IMR-90 (cell line): ENCODE data around the gene RFX4. TPM values are rescaled to one million over a fixed set of nuclear protein-coding genes. Genes with fewer than 3 reads are reported as not detected.

Experiments used
- ATAC-seq: fragments of 200-7000 bp; cut with Tn5 transposase; 2 replicates; pipeline ENCODE4 v1.9.1; 2020; ENCODE audit warnings: low read depth, mild to moderate bottlenecking, moderate library complexity
- BruUV-seq: library from RNA; stranded (reverse); fragments of 400-500 nt; replicated peaks from 2 replicates; lab custom pipeline; 2021; lab: Mats Ljungman, UMichigan
- CTCF ChIA-PET: fragments of 300-600 bp; formaldehyde crosslinking; extraction: SDS; loops from one replicate; lab custom pipeline; 2021; ENCODE audit warnings: antibody characterized with exemption; lab: Yijun Ruan, JAX
- POLR2A ChIA-PET: fragments of 300-600 bp; sonication (Branson Sonifier 250); formaldehyde crosslinking; loops from one replicate; lab custom pipeline; 2022; ENCODE audit warnings: antibody characterized with exemption; ENCODE audit not compliant: unreplicated experiment; lab: Charles Lee
- DNase-seq: peaks from one replicate; pipeline ENCODE4 v3.0.0; 2013
- H2AFZ ChIP-seq: replicated peaks from 2 replicates; pipeline ENCODE3; 2013; ENCODE audit warnings: low read length, mild to moderate bottlenecking; ENCODE audit not compliant: poor library complexity
- H2AK5ac ChIP-seq: 2 replicates; pipeline ENCODE4 v1.6.1; 2013; ENCODE audit warnings: low read depth, low read length, inconsistent platforms
- H2AK9ac ChIP-seq: replicated peaks from 2 replicates; pipeline ENCODE3; 2013; ENCODE audit warnings: mild to moderate bottlenecking, low read depth, low read length, moderate library complexity; ENCODE audit not compliant: poor library complexity
- H2BK120ac ChIP-seq: 2 replicates; pipeline ENCODE4 v1.6.1; 2013; ENCODE audit warnings: low read depth, low read length, inconsistent platforms
- H2BK15ac ChIP-seq: 3 replicates; pipeline ENCODE4 v1.6.1; 2013; ENCODE audit warnings: low read depth, low read length, inconsistent platforms
- H2BK20ac ChIP-seq: 2 replicates; pipeline ENCODE4 v1.6.1; 2013; ENCODE audit warnings: low read depth, mild to moderate bottlenecking, inconsistent platforms, low read length, moderate library complexity
- H2BK5ac ChIP-seq: 2 replicates; pipeline ENCODE4 v1.6.1; 2013; ENCODE audit warnings: mild to moderate bottlenecking, low read depth, low read length, inconsistent platforms; ENCODE audit not compliant: poor library complexity, severe bottlenecking
- H3K14ac ChIP-seq: replicated peaks from 2 replicates; pipeline ENCODE4 v1.6.1; 2013; ENCODE audit warnings: low read depth, low read length, inconsistent platforms
- H3K18ac ChIP-seq: 2 replicates; pipeline ENCODE4 v1.6.1; 2013; ENCODE audit warnings: low read depth, low read length, control low read depth
- H3K23ac ChIP-seq: 2 replicates; pipeline ENCODE4 v1.6.1; 2013; ENCODE audit warnings: low read depth, low read length, inconsistent platforms
- H3K27ac ChIP-seq: 2 replicates; pipeline ENCODE4 v1.5.1; 2013; ENCODE audit warnings: mild to moderate bottlenecking, control low read depth, low read length; ENCODE audit not compliant: insufficient read depth
- H3K27me3 ChIP-seq: 2 replicates; pipeline ENCODE4 v1.6.1; 2013; ENCODE audit warnings: low read length; ENCODE audit not compliant: control insufficient read depth, insufficient read depth
- H3K36me3 ChIP-seq: 2 replicates; pipeline ENCODE4 v1.6.1; 2013; ENCODE audit warnings: low read length, mixed read lengths; ENCODE audit not compliant: control insufficient read depth, insufficient read depth
- H3K4ac ChIP-seq: 2 replicates; pipeline ENCODE4 v1.6.1; 2013; ENCODE audit warnings: low read depth, low read length, inconsistent platforms
- H3K4me1 ChIP-seq: 2 replicates; pipeline ENCODE4 v1.6.1; 2013; ENCODE audit warnings: low read length, mixed read lengths; ENCODE audit not compliant: control insufficient read depth, insufficient read depth
- H3K4me2 ChIP-seq: 2 replicates; pipeline ENCODE4 v1.6.1; 2013; ENCODE audit warnings: low read depth, mild to moderate bottlenecking, control low read depth, low read length, moderate library complexity
- H3K4me3 ChIP-seq: 2 replicates; pipeline ENCODE4 v1.5.1; 2013; ENCODE audit warnings: low read depth, mild to moderate bottlenecking, control low read depth, low read length, moderate library complexity; ENCODE audit not compliant: insufficient read depth
- H3K56ac ChIP-seq: 2 replicates; pipeline ENCODE4 v1.6.1; 2013; ENCODE audit warnings: low read length, inconsistent platforms; ENCODE audit not compliant: insufficient read depth; ENCODE audit errors: extremely low read depth
- H3K79me1 ChIP-seq, 2 experiments: 2 replicates each; pipeline ENCODE4 v1.6.1; 2013; ENCODE audit warnings: low read length in 2 of 2, inconsistent platforms in 1 of 2, low read depth in 1 of 2
- H3K9ac ChIP-seq: 2 replicates; pipeline ENCODE4 v1.6.1; 2013; ENCODE audit warnings: low read depth, low read length, control low read depth
- H3K9me1 ChIP-seq: 2 replicates; pipeline ENCODE4 v1.6.1; 2013; ENCODE audit warnings: low read length, inconsistent platforms; ENCODE audit not compliant: insufficient read depth
- H3K9me3 ChIP-seq: 2 replicates; pipeline ENCODE4 v1.6.1; 2013; ENCODE audit warnings: low read length; ENCODE audit not compliant: control insufficient read depth, insufficient read depth
- H4K20me1 ChIP-seq: 2 replicates; pipeline ENCODE4 v1.6.1; 2013; ENCODE audit warnings: low read length, inconsistent platforms; ENCODE audit not compliant: insufficient read depth
- H4K5ac ChIP-seq: 2 replicates; pipeline ENCODE4 v1.6.1; 2013; ENCODE audit warnings: mild to moderate bottlenecking, low read depth, low read length, control low read depth
- H4K8ac ChIP-seq, 2 experiments: 2 replicates each; pipeline ENCODE4 v1.6.1; 2013; ENCODE audit warnings: low read depth in 2 of 2, low read length in 2 of 2, control low read depth in 1 of 2, inconsistent platforms in 1 of 2
- H4K91ac ChIP-seq: 2 replicates; pipeline ENCODE4 v1.6.1; 2013; ENCODE audit warnings: low read depth, low read length, inconsistent platforms; ENCODE audit not compliant: insufficient read depth
- BHLHE40 ChIP-seq: fragments of 150-350 bp; IDR thresholded peaks from 2 replicates; pipeline ENCODE4 v1.6.1; 2016; ENCODE audit warnings: mild to moderate bottlenecking, low read depth, low read length
- CEBPB ChIP-seq: IDR thresholded peaks from 2 replicates; pipeline ENCODE4 v1.6.1; 2012; ENCODE audit warnings: low read depth, low read length, improper control_type of control experiment
- CHD1 ChIP-seq: IDR thresholded peaks from 2 replicates; pipeline ENCODE4 v1.6.1; 2012; ENCODE audit warnings: low read depth, low read length, improper control_type of control experiment
- FOS ChIP-seq: fragments of 150-350 bp; IDR thresholded peaks from 2 replicates; pipeline ENCODE4 v1.6.1; 2016; ENCODE audit warnings: low read depth, low read length
- MAFK ChIP-seq: IDR thresholded peaks from 2 replicates; pipeline ENCODE4 v1.6.1; 2012; ENCODE audit warnings: low read depth, low read length, improper control_type of control experiment
- MAZ ChIP-seq: IDR thresholded peaks from 2 replicates; pipeline ENCODE4 v1.6.1; 2012; ENCODE audit warnings: low read depth, mild to moderate bottlenecking, low read length, improper control_type of control experiment, moderate library complexity, borderline replicate concordance
- MXI1 ChIP-seq: IDR thresholded peaks from 2 replicates; pipeline ENCODE4 v1.6.1; 2012; ENCODE audit warnings: low read depth, mild to moderate bottlenecking, low read length, moderate library complexity, borderline replicate concordance
- NFE2L2 ChIP-seq: fragments of 150-350 bp; IDR thresholded peaks from 2 replicates; pipeline ENCODE4 v1.6.1; 2016; ENCODE audit warnings: low read depth, mild to moderate bottlenecking, low read length
- POLR2A ChIP-seq: IDR thresholded peaks from 2 replicates; pipeline ENCODE4 v1.6.1; 2012; ENCODE audit warnings: mild to moderate bottlenecking, low read depth, low read length
- RAD21 ChIP-seq: IDR thresholded peaks from 2 replicates; pipeline ENCODE4 v1.6.1; 2012; ENCODE audit warnings: low read length, improper control_type of control experiment
- RCOR1 ChIP-seq: IDR thresholded peaks from 2 replicates; pipeline ENCODE4 v1.6.1; 2012; ENCODE audit warnings: mild to moderate bottlenecking, low read length, improper control_type of control experiment; ENCODE audit not compliant: insufficient replicate concordance
- RFX5 ChIP-seq: IDR thresholded peaks from 2 replicates; pipeline ENCODE4 v1.8.0; 2012; ENCODE audit warnings: low read depth, mild to moderate bottlenecking, low read length, moderate library complexity
- SMC3 ChIP-seq: fragments of 150-350 bp; IDR thresholded peaks from 2 replicates; pipeline ENCODE4 v1.6.1; 2016; ENCODE audit warnings: low read depth, mild to moderate bottlenecking, antibody characterized with exemption, low read length, moderate library complexity
- WGBS, 2 experiments: methylation state at CpG; one replicate each; pipeline versions ENCODE4 v1.1.5 to v1.1.7; 2013; ENCODE audit warnings: missing lambda C conversion rate in 2 of 2; ENCODE audit not compliant: insufficient read length in 1 of 2; ENCODE audit errors: extremely low coverage in 2 of 2; 5-methylcytosine and 5-hydroxymethylcytosine counted together
- dilution Hi-C: fragments of 300-500 bp; cut with HindIII; formaldehyde crosslinking; loops from one replicate; pipeline ENCODE4 v1.14.3; 2018; ENCODE audit warnings: low sequenced_read_pairs; ENCODE audit not compliant: unreplicated experiment
- in situ Hi-C: fragments of 300-500 bp; cut with MboI; formaldehyde crosslinking; loops from 3 replicates; pipeline ENCODE4 v1.14.3; 2019; ENCODE audit warnings: low sequenced_read_pairs, inconsistent platforms, mixed read lengths
- intact Hi-C: fragments of 100-400 bp; cut with micrococcal nuclease; formaldehyde crosslinking; loops from 2 replicates; pipeline ENCODE4 v1.10.0; 2022
- polyA plus RNA-seq, 3 experiments: library from polyadenylated mRNA; depleted of rRNA; stranded (reverse); fragments of >200 nt; gene quantifications; 2 replicates each; pipeline ENCODE4 v1.2.3, GENCODE V29; 2012; ENCODE audit warnings: low replicate concordance in 1 of 3
- total RNA-seq: library from RNA; depleted of rRNA; stranded (reverse); fragments of >200 nt; gene quantifications from 2 replicates; pipeline ENCODE4 v1.2.3, GENCODE V29; 2012
- TF ChIP-seq, protein P1 (sequence below): fragments of 150-350 bp; IDR thresholded peaks from 2 replicates; pipeline ENCODE4 v1.6.1; 2017; ENCODE audit warnings: mild to moderate bottlenecking, antibody characterized with exemption, low read length, low read depth
- TF ChIP-seq, protein P2 (sequence below): conservative IDR thresholded peaks from 2 replicates; pipeline ENCODE4 v1.5.1; 2012; ENCODE audit warnings: mild to moderate bottlenecking, low read depth, low read length, improper control_type of control experiment
- TF ChIP-seq, protein P3 (sequence below): fragments of 150-350 bp; IDR thresholded peaks from 2 replicates; pipeline ENCODE4 v1.6.1; 2016; ENCODE audit warnings: low read depth, mild to moderate bottlenecking, low read length, moderate library complexity, borderline replicate concordance

RFX4 gene
- total and polyA plus RNA-seq, 2 of the 4 experiments (the other 2 are of a cell fraction) = not detected

DNA sequence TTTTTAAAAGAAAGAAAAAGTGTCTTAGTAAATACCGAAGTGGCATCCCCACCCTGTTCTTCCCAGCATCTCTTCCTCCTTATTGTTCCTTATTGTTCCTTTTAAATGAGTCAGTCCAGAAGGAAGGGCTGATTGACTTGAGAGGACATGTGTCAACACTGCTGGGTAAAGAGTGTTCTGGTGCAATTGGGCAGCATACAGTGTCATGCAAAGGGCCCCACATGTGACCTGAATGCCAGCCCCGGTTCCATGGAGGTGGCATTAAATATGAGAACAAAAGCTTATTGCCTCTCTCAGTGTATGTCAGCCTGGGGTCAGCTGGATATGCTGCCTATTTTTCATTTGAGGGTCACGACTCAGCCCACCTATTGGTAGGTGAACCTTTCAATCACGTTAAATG is 132.8 kb downstream of the RFX4 start:
- Histone ChIP-seq H2BK20ac (no peak overlapping the region), H3K27me3 (peaks cover 6% of the 10 kb centered on the region), H3K9me3 (no peaks in the 10 kb centered on the region), H3K14ac (no peak overlapping the region), H4K20me1 (no peaks in the 10 kb centered on the region), H3K4me2 (no peak overlapping the region), H3K9ac (no peak overlapping the region), H2AK9ac (no peak overlapping the region), H3K4ac (no peak overlapping the region), H3K4me1 (no peaks in the 10 kb centered on the region), H3K9me1 (no peaks in the 10 kb centered on the region), H4K5ac (no peak overlapping the region), H3K18ac (no peak overlapping the region), H2AFZ (no peak overlapping the region), H3K56ac (no peak overlapping the region), H3K36me3 (no peaks in the 10 kb centered on the region), H3K27ac (no peak overlapping the region), H2BK120ac (no peak overlapping the region), H3K4me3 (no peak overlapping the region), H4K91ac (no peak overlapping the region), H4K8ac (no peak overlapping the region), H3K23ac (no peak overlapping the region), H3K79me1 (no peaks in the 10 kb centered on the region), H2BK15ac (no peak overlapping the region), H2AK5ac (no peak overlapping the region), H2BK5ac (no peak overlapping the region)
- no TSS peak for BruUV-seq
- dilution Hi-C loops (no loop called here), in situ Hi-C loops (no loop called here), intact Hi-C loops (no loop called here)
- TF ChIP-seq FOS (no peak), POLR2A (no peak), CHD1 (no peak), MXI1 (no peak), SMC3 (no peak), MAFK (no peak), MAZ (no peak), RFX5 (no peak), BHLHE40 (no peak), CEBPB (no peak), RAD21 (no peak), RCOR1 (no peak), NFE2L2 (no peak)
- TF ChIP-seq, protein P1, sequence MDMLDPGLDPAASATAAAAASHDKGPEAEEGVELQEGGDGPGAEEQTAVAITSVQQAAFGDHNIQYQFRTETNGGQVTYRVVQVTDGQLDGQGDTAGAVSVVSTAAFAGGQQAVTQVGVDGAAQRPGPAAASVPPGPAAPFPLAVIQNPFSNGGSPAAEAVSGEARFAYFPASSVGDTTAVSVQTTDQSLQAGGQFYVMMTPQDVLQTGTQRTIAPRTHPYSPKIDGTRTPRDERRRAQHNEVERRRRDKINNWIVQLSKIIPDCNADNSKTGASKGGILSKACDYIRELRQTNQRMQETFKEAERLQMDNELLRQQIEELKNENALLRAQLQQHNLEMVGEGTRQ = no peak
- TF ChIP-seq, protein P2, sequence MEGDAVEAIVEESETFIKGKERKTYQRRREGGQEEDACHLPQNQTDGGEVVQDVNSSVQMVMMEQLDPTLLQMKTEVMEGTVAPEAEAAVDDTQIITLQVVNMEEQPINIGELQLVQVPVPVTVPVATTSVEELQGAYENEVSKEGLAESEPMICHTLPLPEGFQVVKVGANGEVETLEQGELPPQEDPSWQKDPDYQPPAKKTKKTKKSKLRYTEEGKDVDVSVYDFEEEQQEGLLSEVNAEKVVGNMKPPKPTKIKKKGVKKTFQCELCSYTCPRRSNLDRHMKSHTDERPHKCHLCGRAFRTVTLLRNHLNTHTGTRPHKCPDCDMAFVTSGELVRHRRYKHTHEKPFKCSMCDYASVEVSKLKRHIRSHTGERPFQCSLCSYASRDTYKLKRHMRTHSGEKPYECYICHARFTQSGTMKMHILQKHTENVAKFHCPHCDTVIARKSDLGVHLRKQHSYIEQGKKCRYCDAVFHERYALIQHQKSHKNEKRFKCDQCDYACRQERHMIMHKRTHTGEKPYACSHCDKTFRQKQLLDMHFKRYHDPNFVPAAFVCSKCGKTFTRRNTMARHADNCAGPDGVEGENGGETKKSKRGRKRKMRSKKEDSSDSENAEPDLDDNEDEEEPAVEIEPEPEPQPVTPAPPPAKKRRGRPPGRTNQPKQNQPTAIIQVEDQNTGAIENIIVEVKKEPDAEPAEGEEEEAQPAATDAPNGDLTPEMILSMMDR = no peak
- TF ChIP-seq, protein P3, sequence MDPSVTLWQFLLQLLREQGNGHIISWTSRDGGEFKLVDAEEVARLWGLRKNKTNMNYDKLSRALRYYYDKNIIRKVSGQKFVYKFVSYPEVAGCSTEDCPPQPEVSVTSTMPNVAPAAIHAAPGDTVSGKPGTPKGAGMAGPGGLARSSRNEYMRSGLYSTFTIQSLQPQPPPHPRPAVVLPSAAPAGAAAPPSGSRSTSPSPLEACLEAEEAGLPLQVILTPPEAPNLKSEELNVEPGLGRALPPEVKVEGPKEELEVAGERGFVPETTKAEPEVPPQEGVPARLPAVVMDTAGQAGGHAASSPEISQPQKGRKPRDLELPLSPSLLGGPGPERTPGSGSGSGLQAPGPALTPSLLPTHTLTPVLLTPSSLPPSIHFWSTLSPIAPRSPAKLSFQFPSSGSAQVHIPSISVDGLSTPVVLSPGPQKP = no peak
- ChIA-PET CTCF (no interaction called here), POLR2A (no interaction called here)
- ATAC-seq (no peak), DNase-seq (no peak)
- 60% methylated on average over 1 of the region's 4 CpGs; no CpG with 5 or more reads in 1 of the 2 experiments for WGBS, 2 experiments
